Upper lobe of left lung (tissue), 6 donors: ENCODE measurements around the gene DCP1B. TPM values are rescaled to one million over a fixed set of nuclear protein-coding genes. Genes with fewer than 3 reads are reported as not detected.

Source experiments
- ATAC-seq, 2 donors: fragments of 200-7000 bp; cut with Tn5 transposase; one replicate each; pipeline ENCODE4 v1.9.1; 2022; ENCODE audit warnings: mild to moderate bottlenecking in 2 of 2, moderate library complexity in 2 of 2; ENCODE audit not compliant: low FRiP score in 2 of 2
- DNase-seq, 2 donors: peaks; one replicate each; pipeline ENCODE4 v3.0.0-alpha.2; 2019 to 2020
- H3K27ac ChIP-seq, 4 donors: fragments of 200-600 bp; sonication (generic); one replicate each; pipeline ENCODE4 v1.5.1; 2016 to 2019
- H3K27me3 ChIP-seq, 4 donors: fragments of 200-600 bp; sonication (generic); one replicate each; pipeline ENCODE4 v1.5.1; 2017 to 2019
- H3K36me3 ChIP-seq, 4 donors: fragments of 200-600 bp; sonication (generic); one replicate each; pipeline ENCODE4 v1.5.1; 2016 to 2019
- H3K4me1 ChIP-seq, 4 donors: fragments of 200-600 bp; sonication (generic); one replicate each; pipeline ENCODE4 v1.5.1; 2018 to 2019
- H3K4me3 ChIP-seq, 4 donors: fragments of 200-600 bp; sonication (generic); one replicate each; pipeline ENCODE4 v1.5.1; 2017 to 2019; ENCODE audit warnings: mild to moderate bottlenecking in 2 of 4, moderate library complexity in 1 of 4
- H3K9me3 ChIP-seq, 4 donors: fragments of 200-600 bp; sonication (generic); one replicate each; pipeline ENCODE4 v1.5.1; 2018 to 2019
- EP300 ChIP-seq, 4 donors: sonication (generic); formaldehyde crosslinking; IDR thresholded peaks; one replicate each; pipeline ENCODE4 v1.5.1; 2017; ENCODE audit warnings: antibody characterized with exemption in 4 of 4, control low read depth in 2 of 4
- POLR2A ChIP-seq, 4 donors: fragments of 450-650 bp; IDR thresholded peaks; one replicate each; pipeline ENCODE4 v1.5.1; 2016 to 2017; ENCODE audit warnings: antibody characterized with exemption in 4 of 4, mild to moderate bottlenecking in 2 of 4
- POLR2AphosphoS5 ChIP-seq, 2 donors: sonication (generic); formaldehyde crosslinking; IDR thresholded peaks; one replicate each; pipeline ENCODE4 v1.5.1; 2017; ENCODE audit warnings: antibody characterized with exemption in 2 of 2
- WGBS, 2 donors: methylation state at CpG; one replicate each; pipeline ENCODE4 v1.1.5; 2017 to 2018; 5-methylcytosine and 5-hydroxymethylcytosine counted together
- total RNA-seq, 6 donors: library from RNA; depleted of rRNA in 4 of 6; stranded (reverse); fragments of >200 nt in 4 of 6; gene quantifications; one replicate each; pipeline versions ENCODE4 v1.1.0 to v1.2.1, GENCODE V29; 2016 to 2021
- TF ChIP-seq, protein P1 (sequence below), 6 experiments: fragments of 450-650 bp in 4 of 6; fragments of 200-600 bp in 2 of 6; sonication (generic) in 2 of 6; IDR thresholded peaks; one replicate each; pipeline ENCODE4 v1.5.1; 2016 to 2019; ENCODE audit warnings: antibody characterized with exemption in 6 of 6
- donor health status: DM: no; HTN: no; CAD: no; lungs with moderate emphysema.
- donor health status: DM: no; HTN: yes; CAD: no; lungs with severe emphysema.

Gene DCP1B
- total RNA-seq, 6 donors from 2014 or later: 5.5 to 30.4 (median 12.2) TPM

DNA sequence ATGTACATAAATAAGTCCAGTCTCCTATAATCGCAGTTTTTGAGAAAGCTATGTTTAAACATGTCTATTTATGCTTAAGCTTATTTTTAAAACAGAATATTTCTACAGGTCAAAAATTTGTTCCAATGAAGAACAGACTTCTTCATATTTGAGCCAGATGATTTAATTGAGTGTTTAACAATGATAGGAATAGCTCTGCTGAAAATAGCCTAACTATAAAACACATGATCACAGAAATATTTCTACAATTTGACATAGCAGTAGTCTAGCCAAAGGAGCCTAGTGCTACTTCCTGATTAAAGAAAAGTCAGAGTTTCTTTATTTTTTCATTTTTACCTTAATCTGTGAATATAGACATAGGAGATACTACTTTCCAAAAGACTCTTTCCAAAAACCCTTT is 29.4 kb downstream of the DCP1B start:
- DNase-seq (no peak), ATAC-seq (no peak)
- no peaks in the 10 kb centered on the region for H3K9me3 ChIP-seq
- TF ChIP-seq EP300 (IDR thresholded peaks at IDR 0.05): no peak
- no peak for TF ChIP-seq POLR2AphosphoS5 (IDR thresholded peaks at IDR 0.05)
- TF ChIP-seq, protein P1, sequence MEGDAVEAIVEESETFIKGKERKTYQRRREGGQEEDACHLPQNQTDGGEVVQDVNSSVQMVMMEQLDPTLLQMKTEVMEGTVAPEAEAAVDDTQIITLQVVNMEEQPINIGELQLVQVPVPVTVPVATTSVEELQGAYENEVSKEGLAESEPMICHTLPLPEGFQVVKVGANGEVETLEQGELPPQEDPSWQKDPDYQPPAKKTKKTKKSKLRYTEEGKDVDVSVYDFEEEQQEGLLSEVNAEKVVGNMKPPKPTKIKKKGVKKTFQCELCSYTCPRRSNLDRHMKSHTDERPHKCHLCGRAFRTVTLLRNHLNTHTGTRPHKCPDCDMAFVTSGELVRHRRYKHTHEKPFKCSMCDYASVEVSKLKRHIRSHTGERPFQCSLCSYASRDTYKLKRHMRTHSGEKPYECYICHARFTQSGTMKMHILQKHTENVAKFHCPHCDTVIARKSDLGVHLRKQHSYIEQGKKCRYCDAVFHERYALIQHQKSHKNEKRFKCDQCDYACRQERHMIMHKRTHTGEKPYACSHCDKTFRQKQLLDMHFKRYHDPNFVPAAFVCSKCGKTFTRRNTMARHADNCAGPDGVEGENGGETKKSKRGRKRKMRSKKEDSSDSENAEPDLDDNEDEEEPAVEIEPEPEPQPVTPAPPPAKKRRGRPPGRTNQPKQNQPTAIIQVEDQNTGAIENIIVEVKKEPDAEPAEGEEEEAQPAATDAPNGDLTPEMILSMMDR (IDR thresholded peaks at IDR 0.05): no peak
- TF ChIP-seq POLR2A (IDR thresholded peaks at IDR 0.05): no peak
- no peaks in the 10 kb centered on the region for H3K36me3 ChIP-seq
- H3K27ac ChIP-seq: peak overlapping the region in 1 of 4 donors; percentile 21
- 91% methylated on average over 1 of the region's 1 CpG for WGBS, 2 donors
- H3K4me3 ChIP-seq: no peak overlapping the region
- no peaks in the 10 kb centered on the region for H3K27me3 ChIP-seq
- peaks cover 0 to 6% (median 0%) of the 10 kb centered on the region in 4 donors for H3K4me1 ChIP-seq

DNA sequence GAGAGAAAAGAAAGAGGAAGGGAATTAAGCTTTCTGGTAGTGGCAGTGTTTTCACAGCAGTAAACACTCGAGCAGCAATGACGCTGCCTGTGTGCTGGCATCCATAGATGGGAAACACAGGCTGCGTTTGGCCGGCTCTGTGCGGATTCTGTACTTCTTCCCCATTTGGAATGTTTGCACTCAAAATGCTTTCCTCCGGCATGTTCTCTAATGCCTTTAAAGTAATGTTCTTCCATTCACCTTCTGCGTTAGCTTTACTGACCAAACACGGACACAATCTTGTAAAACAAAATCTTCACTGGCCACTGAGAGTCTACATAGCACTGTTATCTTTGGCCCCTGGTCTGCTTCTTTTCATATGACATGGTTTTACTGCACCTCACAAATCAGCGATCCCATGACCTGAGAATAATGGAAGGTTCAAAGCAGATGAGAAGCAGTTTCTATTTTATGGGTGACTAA is 31.4 kb downstream of the DCP1B start:
- ATAC-seq: peak in 1 of 2 donors; percentile 28

GRCh38 chr12:1972260-1972659 is 32.0 kb downstream of the DCP1B start:
- TF ChIP-seq EP300 (IDR thresholded peaks at IDR 0.05) (no peak), POLR2AphosphoS5 (IDR thresholded peaks at IDR 0.05) (no peak), POLR2A (IDR thresholded peaks at IDR 0.05) (no peak)
- TF ChIP-seq, protein P1 (IDR thresholded peaks at IDR 0.05): no peak
- WGBS, 2 donors: 84 to 88% methylated on average over 1 of the region's 1 CpG
- Histone ChIP-seq H3K27me3 (no peaks in the 10 kb centered on the region), H3K27ac (peak overlapping the region; percentile 13 to 69 (median 32)), H3K4me3 (no peak overlapping the region), H3K36me3 (peaks cover 0 to under 1% (median 0%) of the 10 kb centered on the region in 4 donors), H3K9me3 (no peaks in the 10 kb centered on the region), H3K4me1 (peaks cover 0 to 6% (median 0%) of the 10 kb centered on the region in 4 donors)
- ATAC-seq (no peak), DNase-seq (no peak)

More for the DNA sequence above, 31.4 kb downstream of the DCP1B start:
- Histone ChIP-seq H3K36me3 (no peaks in the 10 kb centered on the region), H3K27ac (peak overlapping the region; percentile 13 to 69 (median 32)), H3K4me1 (peaks cover 0 to 6% (median 0%) of the 10 kb centered on the region in 4 donors), H3K4me3 (no peak overlapping the region), H3K9me3 (no peaks in the 10 kb centered on the region), H3K27me3 (no peaks in the 10 kb centered on the region)
- DNase-seq: no peak
- 68 to 82% methylated on average over 9 of the region's 9 CpGs for WGBS, 2 donors
- TF ChIP-seq, protein P1 (IDR thresholded peaks at IDR 0.05): no peak
- TF ChIP-seq POLR2AphosphoS5 (IDR thresholded peaks at IDR 0.05): no peak
- no peak for TF ChIP-seq POLR2A (IDR thresholded peaks at IDR 0.05)
- TF ChIP-seq EP300 (IDR thresholded peaks at IDR 0.05): no peak

- WGBS, 2 donors: 76 to 84% methylated on average over 3 of the region's 3 CpGs
- Histone ChIP-seq H3K9me3 (no peaks in the 10 kb centered on the region), H3K4me1 (peaks cover 0 to 6% (median 0%) of the 10 kb centered on the region in 4 donors), H3K27ac (no peak overlapping the region), H3K27me3 (no peaks in the 10 kb centered on the region), H3K4me3 (no peak overlapping the region), H3K36me3 (peaks cover 0 to 14% (median 2%) of the 10 kb centered on the region in 4 donors)
- TF ChIP-seq POLR2A (IDR thresholded peaks at IDR 0.05) (no peak), EP300 (IDR thresholded peaks at IDR 0.05) (no peak), POLR2AphosphoS5 (IDR thresholded peaks at IDR 0.05) (no peak)
- TF ChIP-seq, protein P1 (IDR thresholded peaks at IDR 0.05): no peak
- DNase-seq: no peak
- ATAC-seq: no peak
Observed at GRCh38 chr12:1970331-1970900, 33.8 kb downstream of the DCP1B start.
